ENCODE measurements around the gene CLCN6.

The CLCN6 gene

GRCh38 chr1:11837767-11838348 is 31.9 kb downstream of the CLCN6 start:
- Histone ChIP-seq H3K27ac (no peak overlapping the region), H3K36me3 (peaks cover 81% of the 10 kb centered on the region), H3K4me3 (ENCODE audit: low read depth in 1 of 2, low read length in 1 of 2) (no peak overlapping the region), H3K9me3 (no peaks in the 10 kb centered on the region), H3K4me1 (ENCODE audit: control insufficient read depth in 1 of 2, insufficient read depth in 1 of 2, low read depth in 1 of 2, low read length in 1 of 2) (peaks cover 11 to 12% of the 10 kb centered on the region in 2 experiments), H3K27me3 (no peaks in the 10 kb centered on the region)
- TF ChIP-seq, protein P1, sequence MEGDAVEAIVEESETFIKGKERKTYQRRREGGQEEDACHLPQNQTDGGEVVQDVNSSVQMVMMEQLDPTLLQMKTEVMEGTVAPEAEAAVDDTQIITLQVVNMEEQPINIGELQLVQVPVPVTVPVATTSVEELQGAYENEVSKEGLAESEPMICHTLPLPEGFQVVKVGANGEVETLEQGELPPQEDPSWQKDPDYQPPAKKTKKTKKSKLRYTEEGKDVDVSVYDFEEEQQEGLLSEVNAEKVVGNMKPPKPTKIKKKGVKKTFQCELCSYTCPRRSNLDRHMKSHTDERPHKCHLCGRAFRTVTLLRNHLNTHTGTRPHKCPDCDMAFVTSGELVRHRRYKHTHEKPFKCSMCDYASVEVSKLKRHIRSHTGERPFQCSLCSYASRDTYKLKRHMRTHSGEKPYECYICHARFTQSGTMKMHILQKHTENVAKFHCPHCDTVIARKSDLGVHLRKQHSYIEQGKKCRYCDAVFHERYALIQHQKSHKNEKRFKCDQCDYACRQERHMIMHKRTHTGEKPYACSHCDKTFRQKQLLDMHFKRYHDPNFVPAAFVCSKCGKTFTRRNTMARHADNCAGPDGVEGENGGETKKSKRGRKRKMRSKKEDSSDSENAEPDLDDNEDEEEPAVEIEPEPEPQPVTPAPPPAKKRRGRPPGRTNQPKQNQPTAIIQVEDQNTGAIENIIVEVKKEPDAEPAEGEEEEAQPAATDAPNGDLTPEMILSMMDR (IDR thresholded peaks at IDR 0.05), result no peak

DNA sequence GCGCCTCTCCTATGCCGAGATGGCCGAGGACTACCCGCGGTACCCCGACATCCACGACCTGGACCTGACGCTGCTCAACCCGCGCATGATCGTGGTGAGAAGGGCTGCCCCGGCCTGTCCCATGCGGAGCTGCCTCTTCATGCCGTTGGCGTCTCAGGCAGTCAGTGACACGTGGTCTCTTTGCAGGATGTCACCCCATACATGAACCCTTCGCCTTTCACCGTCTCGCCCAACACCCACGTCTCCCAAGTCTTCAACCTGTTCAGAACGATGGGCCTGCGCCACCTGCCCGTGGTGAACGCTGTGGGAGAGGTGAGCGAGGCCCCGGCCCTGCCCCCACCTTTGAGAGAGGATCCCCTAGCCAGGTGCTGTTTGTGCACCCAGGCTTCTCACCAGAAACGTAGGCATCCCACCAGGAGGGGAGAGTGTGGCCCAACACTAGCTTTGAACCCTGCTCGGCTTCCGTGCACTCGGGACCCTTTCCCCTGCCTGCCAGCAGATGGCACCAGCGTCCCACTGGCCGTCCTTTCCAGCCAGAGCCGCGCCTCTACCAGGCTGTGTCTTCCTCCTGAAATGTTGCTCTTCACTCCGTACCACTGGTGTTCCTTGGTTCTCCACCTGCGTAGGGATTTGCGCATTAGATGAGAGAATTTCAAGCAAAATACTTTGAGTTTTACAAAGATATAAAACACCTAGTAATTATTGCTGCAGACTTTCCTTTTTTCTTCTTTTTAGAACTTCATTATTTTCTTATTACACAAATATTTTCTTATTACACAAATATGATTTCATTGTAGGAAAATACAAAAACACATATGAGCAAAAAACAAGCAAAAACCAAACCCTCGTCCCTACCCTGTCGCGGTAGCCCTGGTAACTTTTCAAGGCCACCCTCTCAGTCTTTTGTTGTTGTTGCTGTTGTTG is 32.6 kb downstream of the CLCN6 start:
- Histone ChIP-seq H3K27me3 (no peaks in the 10 kb centered on the region), H3K4me1 (ENCODE audit: control insufficient read depth in 1 of 2, insufficient read depth in 1 of 2, low read depth in 1 of 2, low read length in 1 of 2) (peaks cover 19% of the 10 kb centered on the region in 2 experiments), H3K36me3 (peaks cover 74% of the 10 kb centered on the region), H3K27ac (no peak overlapping the region), H3K4me3 (ENCODE audit: low read depth in 1 of 2, low read length in 1 of 2) (no peak overlapping the region), H3K9me3 (no peaks in the 10 kb centered on the region)
- TF ChIP-seq, protein P1 (IDR thresholded peaks at IDR 0.05), result peak; percentile 92

DNA sequence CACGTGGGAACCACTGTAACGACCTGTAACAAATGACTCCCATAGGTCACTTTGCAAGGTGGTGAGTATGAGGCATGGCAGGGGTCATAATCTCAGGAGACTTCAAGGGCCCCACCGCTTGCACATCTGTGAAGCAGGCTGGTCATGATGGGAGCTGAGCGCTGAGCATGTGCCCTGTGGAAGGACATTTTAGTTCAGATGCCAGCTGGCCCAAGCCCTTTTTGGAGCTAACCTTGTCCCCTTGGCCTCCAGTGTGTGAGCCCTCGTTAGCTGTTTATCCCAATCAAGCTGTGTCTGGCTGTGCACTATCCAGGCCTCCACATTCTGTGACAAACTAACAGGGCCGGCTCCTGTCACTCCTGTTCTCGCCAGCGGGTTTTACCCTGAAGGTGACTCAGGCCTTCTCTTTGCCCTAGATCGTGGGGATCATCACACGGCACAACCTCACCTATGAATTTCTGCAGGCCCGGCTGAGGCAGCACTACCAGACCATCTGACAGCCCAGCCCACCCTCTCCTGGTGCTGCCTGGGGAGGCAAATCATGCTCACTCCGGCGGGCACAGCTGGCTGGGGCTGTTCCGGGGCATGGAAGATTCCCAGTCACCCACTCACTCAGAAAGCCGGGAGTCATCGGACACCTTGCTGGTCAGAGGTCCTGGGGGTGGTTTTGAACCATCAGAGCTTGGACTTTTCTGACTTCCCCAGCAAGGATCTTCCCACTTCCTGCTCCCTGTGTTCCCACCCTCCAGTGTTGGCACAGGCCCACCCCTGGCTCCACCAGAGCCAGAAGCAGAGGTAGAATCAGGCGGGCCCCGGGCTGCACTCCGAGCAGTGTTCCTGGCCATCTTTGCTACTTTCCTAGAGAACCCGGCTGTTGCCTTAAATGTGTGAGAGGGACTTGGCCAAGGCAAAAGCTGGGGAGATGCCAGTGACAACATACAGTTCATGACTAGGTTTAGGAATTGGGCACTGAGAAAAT is 34.0 kb downstream of the CLCN6 start:
- no peaks in the 10 kb centered on the region for H3K27me3 ChIP-seq
- H3K36me3 ChIP-seq, result peaks cover 66% of the 10 kb centered on the region
- TF ChIP-seq, protein P1 (IDR thresholded peaks at IDR 0.05), result no peak
- H3K4me1 ChIP-seq (ENCODE audit: control insufficient read depth in 1 of 2, insufficient read depth in 1 of 2, low read depth in 1 of 2, low read length in 1 of 2), result peaks cover 22 to 24% of the 10 kb centered on the region in 2 experiments
- H3K9me3 ChIP-seq, result no peaks in the 10 kb centered on the region
- no peak overlapping the region for H3K27ac ChIP-seq
- H3K4me3 ChIP-seq (ENCODE audit: low read depth in 1 of 2, low read length in 1 of 2), result no peak overlapping the region

DNA sequence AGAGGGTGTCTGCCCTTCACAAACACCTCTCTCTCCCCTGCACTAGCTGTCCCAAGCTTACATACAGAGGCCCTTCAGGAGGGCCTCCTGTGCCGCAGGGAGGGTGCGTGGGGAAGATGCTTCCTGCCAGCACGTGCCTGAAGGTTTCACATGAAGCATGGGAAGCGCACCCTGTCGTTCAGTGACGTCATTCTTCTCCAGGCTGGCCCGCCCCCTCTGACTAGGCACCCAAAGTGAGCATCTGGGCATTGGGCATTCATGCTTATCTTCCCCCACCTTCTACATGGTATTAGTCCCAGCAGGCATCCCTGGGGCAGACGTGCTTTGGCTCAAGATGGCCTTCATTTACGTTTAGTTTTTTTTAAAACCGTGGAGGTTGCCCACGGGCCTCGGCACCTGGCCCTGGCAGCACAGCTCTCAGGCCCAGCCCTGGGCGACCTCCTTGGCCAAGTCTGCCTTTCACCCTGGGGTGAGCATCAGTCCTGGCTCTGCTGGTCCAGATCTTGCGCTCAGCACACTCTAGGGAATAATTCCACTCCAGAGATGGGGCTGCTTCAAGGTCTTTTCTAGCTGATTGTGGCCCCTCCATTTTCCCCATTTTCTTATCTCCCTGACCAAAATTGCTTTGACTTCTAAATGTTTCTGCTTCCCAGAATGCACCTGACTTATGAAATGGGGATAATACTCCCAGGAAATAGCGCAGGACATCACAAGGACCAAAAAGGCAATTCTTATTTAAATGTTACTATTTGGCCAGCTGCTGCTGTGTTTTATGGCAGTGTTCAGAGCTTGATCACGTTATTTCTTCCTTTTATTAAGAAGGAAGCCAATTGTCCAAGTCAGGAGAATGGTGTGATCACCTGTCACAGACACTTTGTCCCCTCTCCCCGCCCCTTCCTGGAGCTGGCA is 35.5 kb downstream of the CLCN6 start:
- Histone ChIP-seq H3K9me3 (no peaks in the 10 kb centered on the region), H3K36me3 (peaks cover 54% of the 10 kb centered on the region), H3K27me3 (no peaks in the 10 kb centered on the region), H3K4me1 (ENCODE audit: control insufficient read depth in 1 of 2, insufficient read depth in 1 of 2, low read depth in 1 of 2, low read length in 1 of 2) (peaks cover 22 to 24% of the 10 kb centered on the region in 2 experiments), H3K4me3 (ENCODE audit: low read depth in 1 of 2, low read length in 1 of 2) (no peak overlapping the region), H3K27ac (no peak overlapping the region)
- TF ChIP-seq, protein P1 (IDR thresholded peaks at IDR 0.05), result no peak
